HCT116 (cell line): ENCODE data around the gene RPL27. TPM values are rescaled to one million over a fixed set of nuclear protein-coding genes. Genes with fewer than 3 reads are reported as not detected.

ENCODE experiments used
- ATAC-seq: fragments of 200-7000 bp; cut with Tn5 transposase; 2 replicates; pipeline ENCODE4 v1.9.1; 2020; ENCODE audit warnings: mild to moderate bottlenecking, moderate library complexity
- BruUV-seq: library from RNA; stranded (reverse); fragments of 400-500 nt; replicated peaks from 2 replicates; lab custom pipeline; 2021; lab: Mats Ljungman, UMichigan
- CTCF ChIA-PET: fragments of 300-600 bp; sonication (Branson Sonifier 250); formaldehyde crosslinking; loops from one replicate; lab custom pipeline; 2021; ENCODE audit warnings: antibody characterized with exemption; lab: Charles Lee
- POLR2A ChIA-PET: fragments of 300-600, 350-600 bp; sonication (Branson Sonifier 250); formaldehyde crosslinking; loops from one replicate; lab custom pipeline; 2021; ENCODE audit warnings: antibody characterized with exemption; lab: Charles Lee
- RAD21 ChIA-PET, 2 experiments: fragments of 300-600 bp; sonication (Branson Sonifier 250); formaldehyde crosslinking; loops; one replicate each; lab custom pipeline; 2023; ENCODE audit warnings: low total read pairs in 2 of 2; ENCODE audit not compliant: uncharacterized antibody in 2 of 2, unreplicated experiment in 2 of 2, low non-redundant PET in 1 of 2; lab: Charles Lee
- DNase-seq: peaks from one replicate; pipeline ENCODE4 v3.0.0-alpha.2; 2010; ENCODE audit warnings: low read depth, low spot score
- H2AFZ ChIP-seq: fragments of 200-600 bp; shearing (Covaris generic), sonication (generic); 2 replicates; pipeline ENCODE4 v1.6.1; 2017; ENCODE audit warnings: low read depth, mixed run types, mixed read lengths, antibody characterized with exemption, low read length; ENCODE audit not compliant: poor library complexity, severe bottlenecking
- H3K27ac ChIP-seq: 2 replicates; pipeline ENCODE4 v1.5.1; 2012; ENCODE audit warnings: low read depth, low read length
- H3K27me3 ChIP-seq: fragments of 200-600 bp; sonication (generic); 2 replicates; pipeline ENCODE4 v1.6.1; 2016; ENCODE audit warnings: mixed run types, low read length, mixed read lengths; ENCODE audit not compliant: insufficient read depth
- H3K36me3 ChIP-seq, 2 experiments: fragments of 200-500 bp in 1 of 2; fragments of 200-600 bp in 1 of 2; sonication (Bioruptor generic) in 1 of 2; sonication (generic) in 1 of 2; 2 replicates each; pipeline versions ENCODE4 v1.5.1 to v1.6.1; 2014 to 2016; ENCODE audit warnings: low read length in 2 of 2, inconsistent platforms in 1 of 2, mixed read lengths in 1 of 2, mixed run types in 1 of 2; ENCODE audit not compliant: insufficient read depth in 2 of 2, control insufficient read depth in 1 of 2
- H3K4me1 ChIP-seq, 2 experiments: fragments of 200-600 bp in 1 of 2; sonication (generic) in 1 of 2; 2 replicates each; pipeline versions ENCODE4 v1.5.1 to v1.6.1; 2012 to 2017; ENCODE audit warnings: low read length in 2 of 2, inconsistent platforms in 1 of 2, mild to moderate bottlenecking in 1 of 2, mixed read lengths in 1 of 2, mixed run types in 1 of 2, moderate library complexity in 1 of 2; ENCODE audit not compliant: insufficient read depth in 2 of 2, control insufficient read depth in 1 of 2
- H3K4me2 ChIP-seq: fragments of 200-600 bp; sonication (generic); 2 replicates; pipeline ENCODE4 v1.6.1; 2017; ENCODE audit warnings: mixed run types, low read length, mixed read lengths
- H3K4me3 ChIP-seq, 2 experiments: fragments of 200-600 bp in 1 of 2; sonication (generic) in 1 of 2; replicated peaks in 1 of 2; 2 replicates each; pipeline ENCODE4 v1.5.1; 2011 to 2016; ENCODE audit warnings: low read length in 2 of 2, control low read depth in 1 of 2, low read depth in 1 of 2, mild to moderate bottlenecking in 1 of 2, mixed read lengths in 1 of 2, mixed run types in 1 of 2
- H3K79me2 ChIP-seq: fragments of 200-600 bp; sonication (generic); 2 replicates; pipeline ENCODE4 v1.6.1; 2017; ENCODE audit warnings: mild to moderate bottlenecking, mixed run types, low read length, moderate library complexity, mixed read lengths; ENCODE audit not compliant: insufficient read depth
- H3K9ac ChIP-seq: fragments of 200-600 bp; sonication (generic); 2 replicates; pipeline ENCODE4 v1.6.1; 2016; ENCODE audit warnings: low read length, mixed read lengths
- H3K9me2 ChIP-seq: fragments of 200-600 bp; sonication (generic), shearing (Covaris generic); 2 replicates; pipeline ENCODE4 v1.6.1; 2017; ENCODE audit warnings: mixed run types, mild to moderate bottlenecking, moderate library complexity; ENCODE audit not compliant: insufficient read depth
- H3K9me3 ChIP-seq, 2 experiments: fragments of 200-500 bp in 1 of 2; fragments of 200-600 bp in 1 of 2; sonication (Bioruptor generic) in 1 of 2; sonication (generic) in 1 of 2; 2 replicates each; pipeline ENCODE4 v1.6.1; 2014 to 2017; ENCODE audit warnings: low read length in 2 of 2, mixed read lengths in 2 of 2, inconsistent platforms in 1 of 2, low read depth in 1 of 2, mild to moderate bottlenecking in 1 of 2, mixed run types in 1 of 2, moderate library complexity in 1 of 2; ENCODE audit not compliant: control insufficient read depth in 1 of 2, insufficient read depth in 1 of 2
- H4K20me1 ChIP-seq: fragments of 200-600 bp; sonication (generic), shearing (Covaris generic); 2 replicates; pipeline ENCODE4 v1.6.1; 2017; ENCODE audit warnings: mixed run types, mild to moderate bottlenecking, moderate library complexity; ENCODE audit not compliant: insufficient read depth
- ELF1 ChIP-seq: IDR thresholded peaks from 2 replicates; pipeline ENCODE4 v1.6.1; 2012; ENCODE audit warnings: low read depth, borderline replicate concordance
- EZH2phosphoT487 ChIP-seq: fragments of 200-600 bp; IDR thresholded peaks from 2 replicates; pipeline ENCODE4 v1.6.1; 2018; ENCODE audit warnings: antibody characterized with exemption, borderline replicate concordance
- FOSL1 ChIP-seq: IDR thresholded peaks from 2 replicates; pipeline ENCODE4 v1.6.1; 2012; ENCODE audit warnings: low read depth
- JUND ChIP-seq: IDR thresholded peaks from 2 replicates; pipeline ENCODE4 v1.6.1; 2012
- POLR2A ChIP-seq: IDR thresholded peaks from 2 replicates; pipeline ENCODE4 v1.7.0; 2011; ENCODE audit warnings: borderline replicate concordance; ENCODE audit not compliant: insufficient read depth, insufficient read length; ENCODE audit errors: extremely low read depth
- POLR2AphosphoS5 ChIP-seq: IDR thresholded peaks from 2 replicates; pipeline ENCODE4 v1.6.1; 2011; ENCODE audit warnings: mild to moderate bottlenecking, low read depth, low read length, moderate library complexity
- YY1 ChIP-seq: IDR thresholded peaks from 2 replicates; pipeline ENCODE4 v1.6.1; 2011; ENCODE audit warnings: low read length, low read depth, moderate library complexity, mild to moderate bottlenecking; ENCODE audit not compliant: insufficient replicate concordance; ENCODE audit errors: extremely low read depth
- ZFX ChIP-seq: fragments of 450-650 bp; IDR thresholded peaks from 2 replicates; pipeline ENCODE4 v1.6.1; 2017
- ZNF274 ChIP-seq: fragments of 200-500 bp; sonication (Bioruptor generic); IDR thresholded peaks from 2 replicates; pipeline ENCODE4 v1.6.1; 2014; ENCODE audit warnings: mild to moderate bottlenecking, low read depth, low read length, inconsistent platforms
- intact Hi-C: fragments of 100-400 bp; cut with micrococcal nuclease; formaldehyde crosslinking; loops from 2 replicates; pipeline ENCODE4 v1.10.0; 2022
- total RNA-seq: library from RNA; stranded (reverse); gene quantifications from one replicate; pipeline ENCODE4 v1.2.1, GENCODE V29; 2021; ENCODE audit not compliant: unreplicated experiment
- TF ChIP-seq, protein P1 (sequence below): IDR thresholded peaks from 2 replicates; pipeline ENCODE4 v1.6.1; 2012
- TF ChIP-seq, protein P2 (sequence below): IDR thresholded peaks from 2 replicates; pipeline ENCODE4 v1.6.1; 2012

RPL27 gene
- total RNA-seq, 1 experiment from 2014 or later: 1,295 TPM

DNA sequence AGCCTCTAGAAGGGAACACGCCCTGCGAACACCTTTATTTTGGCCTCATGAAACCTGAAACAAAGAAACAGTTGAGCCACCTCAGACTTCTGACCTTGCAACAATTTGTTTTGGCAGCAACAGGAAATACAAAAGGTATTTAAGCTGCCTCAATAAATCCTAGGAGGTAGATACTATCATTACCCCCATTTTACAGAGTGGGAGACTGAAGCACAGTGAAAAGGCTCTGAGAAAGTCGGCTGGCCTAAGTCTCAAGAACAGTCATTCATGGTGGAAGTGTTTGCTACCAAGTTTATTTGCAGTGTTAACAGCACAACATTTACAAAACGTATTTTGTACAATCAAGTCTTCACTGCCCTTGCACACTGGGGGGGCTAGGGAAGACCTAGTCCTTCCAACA lies 45.8 kb downstream of the RPL27 start:
- intact Hi-C loops: no loop called here
- no peaks in the 10 kb centered on the region for H3K9me3 ChIP-seq
- H3K27me3 ChIP-seq: no peaks in the 10 kb centered on the region
- no peak for TF ChIP-seq FOSL1
- TF ChIP-seq EZH2phosphoT487: no peak
- no peak for TF ChIP-seq YY1
- no peak for TF ChIP-seq ZFX
- no peak for TF ChIP-seq POLR2A
- no peak for DNase-seq
- no peak for ATAC-seq
- H3K4me2 ChIP-seq: no peak overlapping the region
- H3K27ac ChIP-seq: no peak overlapping the region
- no TSS peak for BruUV-seq
- H2AFZ ChIP-seq: no peak overlapping the region
- H3K79me2 ChIP-seq: no peaks in the 10 kb centered on the region
- ChIA-PET RAD21 (no interaction called here), POLR2A (no interaction called here), CTCF (no interaction called here)
- H3K4me1 ChIP-seq: no peaks in the 10 kb centered on the region
- H4K20me1 ChIP-seq: no peaks in the 10 kb centered on the region
- no peak overlapping the region for H3K4me3 ChIP-seq
- peaks cover 2 to 5% of the 10 kb centered on the region in 2 experiments; a peak in 3 of 4 replicates for H3K36me3 ChIP-seq
- no peak overlapping the region for H3K9ac ChIP-seq
- H3K9me2 ChIP-seq: no peaks in the 10 kb centered on the region

DNA sequence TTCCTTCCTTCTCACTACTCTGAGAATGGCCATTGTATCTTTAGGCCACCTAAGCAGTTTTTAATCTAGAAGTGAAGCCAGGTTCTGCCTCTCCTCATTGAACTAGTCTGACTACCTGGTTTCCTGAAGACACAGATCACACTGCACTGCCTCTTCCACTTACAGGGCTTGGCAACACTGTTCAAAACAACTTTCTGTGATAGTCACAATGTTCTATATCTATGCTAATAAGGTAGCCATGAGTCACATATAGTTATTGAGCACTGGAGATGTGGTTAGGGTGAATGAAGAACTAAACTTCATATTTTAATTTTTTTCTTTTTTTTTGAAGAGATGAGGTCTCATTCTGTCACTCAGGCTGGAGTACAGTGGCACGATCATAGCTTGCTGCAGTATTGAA lies 53.8 kb downstream of the RPL27 start:
- ATAC-seq: no peak
- ChIA-PET CTCF (no interaction called here), POLR2A (no interaction called here), RAD21 (no interaction called here)
- no TSS peak for BruUV-seq
- intact Hi-C loops: no loop called here
- Histone ChIP-seq H3K4me3 (no peak overlapping the region), H3K9ac (no peak overlapping the region), H4K20me1 (no peaks in the 10 kb centered on the region), H3K4me2 (no peak overlapping the region), H3K27me3 (no peaks in the 10 kb centered on the region), H3K4me1 (no peaks in the 10 kb centered on the region), H3K9me2 (no peaks in the 10 kb centered on the region), H2AFZ (no peak overlapping the region), H3K79me2 (no peaks in the 10 kb centered on the region), H3K9me3 (no peaks in the 10 kb centered on the region), H3K27ac (no peak overlapping the region), H3K36me3 (peaks cover 21 to 24% of the 10 kb centered on the region in 2 experiments)
- TF ChIP-seq, protein P1, sequence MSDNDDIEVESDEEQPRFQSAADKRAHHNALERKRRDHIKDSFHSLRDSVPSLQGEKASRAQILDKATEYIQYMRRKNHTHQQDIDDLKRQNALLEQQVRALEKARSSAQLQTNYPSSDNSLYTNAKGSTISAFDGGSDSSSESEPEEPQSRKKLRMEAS: no peak
- no peak for TF ChIP-seq EZH2phosphoT487
- no peak for TF ChIP-seq YY1
- no peak for TF ChIP-seq ELF1
- TF ChIP-seq FOSL1: no peak
- no peak for TF ChIP-seq POLR2AphosphoS5
- TF ChIP-seq ZNF274: no peak
- no peak for TF ChIP-seq JUND
- TF ChIP-seq, protein P2, sequence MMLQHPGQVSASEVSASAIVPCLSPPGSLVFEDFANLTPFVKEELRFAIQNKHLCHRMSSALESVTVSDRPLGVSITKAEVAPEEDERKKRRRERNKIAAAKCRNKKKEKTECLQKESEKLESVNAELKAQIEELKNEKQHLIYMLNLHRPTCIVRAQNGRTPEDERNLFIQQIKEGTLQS: no peak
- DNase-seq: no peak

Other genes starting within 250 kb of the RPL27 start
- gene RAMP2, start 237.2 kb upstream of the RPL27 start, total RNA-seq: not detected
- gene VPS25, start 225.0 kb upstream of the RPL27 start, total RNA-seq: 57.0 TPM
- gene WNK4, start 217.8 kb upstream of the RPL27 start, total RNA-seq: 4.5 TPM
- 37.1 TPM for gene COA3, start 199.7 kb upstream of the RPL27 start, total RNA-seq
- not detected for gene CNTD1, start 199.6 kb upstream of the RPL27 start, total RNA-seq
- gene BECN1, start 174.1 kb upstream of the RPL27 start, total RNA-seq: 84.3 TPM
- 163 TPM for gene PSME3, start 165.0 kb upstream of the RPL27 start, total RNA-seq
- gene AOC2, start 153.8 kb upstream of the RPL27 start, total RNA-seq: 8.0 TPM
- 5.9 TPM for gene AOC3, start 147.2 kb upstream of the RPL27 start, total RNA-seq
- gene G6PC1, start 97.6 kb upstream of the RPL27 start, total RNA-seq: 0.10 TPM
- 65.9 TPM for gene AARSD1, start 34.0 kb upstream of the RPL27 start, total RNA-seq
- 1.7 TPM for gene PTGES3L, start 18.3 kb upstream of the RPL27 start, total RNA-seq
- gene RUNDC1, start 17.9 kb upstream of the RPL27 start, total RNA-seq: 13.0 TPM
- 14.8 TPM for gene IFI35, start 8.4 kb downstream of the RPL27 start, total RNA-seq
- 197 TPM for gene VAT1, start 24.0 kb downstream of the RPL27 start, total RNA-seq
- gene RND2, start 26.8 kb downstream of the RPL27 start, total RNA-seq: 0.66 TPM
- gene BRCA1, start 126.9 kb downstream of the RPL27 start, total RNA-seq: 44.1 TPM
- 60.8 TPM for gene NBR1, start 172.8 kb downstream of the RPL27 start, total RNA-seq
- 3.5 TPM for gene TMEM106A, start 213.5 kb downstream of the RPL27 start, total RNA-seq
- gene CCDC200, start 230.2 kb downstream of the RPL27 start, total RNA-seq: not detected
- gene RNU2-1, start 235.6 kb downstream of the RPL27 start, total RNA-seq: 5,800 TPM